NCI-H146 treated with DMSO at 0.1 percent for 48 hours (cell line): Measurements from ENCODE around the gene IL25.
A peak's percentile ranks its signal among the peaks of the same experiment; 100 is the strongest.

ENCODE experiments used
- DNase-seq: peaks from one replicate; lab custom pipeline; 2025; ENCODE audit not compliant: unreplicated experiment; lab: John Stamatoyannopoulos, UW

Gene IL25

DNA sequence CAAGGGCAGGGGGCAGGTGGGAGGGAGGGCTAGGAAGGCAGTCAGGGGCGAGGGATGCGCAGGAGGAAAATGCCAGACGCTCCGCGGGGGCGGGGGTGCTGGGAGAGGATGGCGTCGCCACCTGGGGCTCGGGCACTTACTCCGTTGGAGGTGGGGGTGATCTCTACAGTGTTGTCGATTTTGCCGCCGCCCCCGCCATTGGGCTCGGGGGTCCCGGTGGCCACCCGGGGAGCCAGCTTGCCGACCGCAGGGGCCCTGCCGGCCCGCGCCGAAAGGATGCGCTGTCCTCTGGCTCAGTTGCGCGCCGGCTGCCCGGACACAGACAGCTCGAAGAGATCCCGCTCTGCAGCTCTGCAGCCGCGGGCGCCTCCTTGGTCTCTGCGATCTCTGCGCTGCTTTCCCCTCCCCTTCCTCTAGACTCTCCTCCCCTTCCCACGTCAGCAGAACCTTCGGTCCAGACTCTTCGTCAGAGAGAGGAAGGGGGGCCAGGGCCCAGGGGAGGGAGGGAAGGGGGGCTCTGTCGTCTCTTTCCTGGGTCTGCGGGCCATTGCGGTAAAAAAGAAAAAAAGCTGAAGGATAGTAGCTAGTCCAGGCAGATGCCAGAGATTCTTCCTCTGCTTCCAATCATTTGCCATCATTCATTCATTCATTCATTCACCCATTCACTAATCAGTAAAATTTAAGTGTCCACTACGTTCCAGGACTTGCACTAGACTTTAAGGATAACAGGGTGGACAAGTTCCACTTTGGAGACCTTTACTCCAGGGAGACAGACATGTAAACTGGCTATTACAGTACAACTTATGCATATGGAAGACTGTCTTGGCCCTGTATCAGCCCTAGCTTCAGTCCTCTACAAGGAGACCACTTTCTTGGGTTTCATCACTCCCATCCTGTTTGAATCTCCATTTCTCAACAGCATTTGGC lies 19.8 kb upstream of the IL25 start, which contains the start of gene SLC22A17:
TSS of gene SLC22A17 (minus strand) at position 382 of the 927 bp plus-strand sequence.
- peak; percentile 26 for DNase-seq

DNA sequence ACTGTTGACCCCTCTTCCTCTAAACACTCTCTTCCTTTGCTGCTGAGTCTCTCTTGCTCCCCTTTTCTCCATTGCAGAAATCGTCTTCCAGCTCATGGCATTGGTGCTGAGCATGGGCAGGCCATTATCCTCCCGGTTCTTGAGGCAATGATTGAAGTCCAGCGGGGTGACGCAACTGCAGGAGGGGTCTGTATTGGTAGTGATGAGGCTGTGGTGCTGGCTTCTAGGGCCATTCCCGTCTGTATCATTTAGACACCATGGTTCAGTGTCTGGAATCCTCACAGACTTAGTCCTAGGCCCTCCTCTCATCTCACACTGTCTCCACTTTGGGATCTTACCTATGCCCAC lies 19.2 kb upstream of the IL25 start:
- no peak for DNase-seq

DNA sequence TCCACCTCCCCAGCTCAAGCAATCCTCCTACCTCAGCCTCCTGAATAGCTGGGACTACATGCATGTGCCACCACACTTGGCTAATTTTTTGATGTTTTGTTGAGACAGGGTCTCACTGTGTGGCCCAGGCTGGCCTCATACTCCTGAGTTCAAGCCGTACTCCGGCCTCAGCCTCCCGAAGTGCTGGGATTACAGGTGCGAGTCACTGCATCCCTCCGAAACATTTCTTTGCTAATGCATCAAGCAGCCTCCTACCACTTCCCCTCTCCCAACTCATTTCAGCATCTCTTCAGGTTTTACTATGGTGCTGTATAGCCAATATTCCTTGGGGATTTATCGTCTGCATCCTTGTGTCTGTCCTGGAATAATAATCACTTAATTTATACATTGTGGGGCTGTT lies 17.6 kb upstream of the IL25 start:
- no peak for DNase-seq

DNA sequence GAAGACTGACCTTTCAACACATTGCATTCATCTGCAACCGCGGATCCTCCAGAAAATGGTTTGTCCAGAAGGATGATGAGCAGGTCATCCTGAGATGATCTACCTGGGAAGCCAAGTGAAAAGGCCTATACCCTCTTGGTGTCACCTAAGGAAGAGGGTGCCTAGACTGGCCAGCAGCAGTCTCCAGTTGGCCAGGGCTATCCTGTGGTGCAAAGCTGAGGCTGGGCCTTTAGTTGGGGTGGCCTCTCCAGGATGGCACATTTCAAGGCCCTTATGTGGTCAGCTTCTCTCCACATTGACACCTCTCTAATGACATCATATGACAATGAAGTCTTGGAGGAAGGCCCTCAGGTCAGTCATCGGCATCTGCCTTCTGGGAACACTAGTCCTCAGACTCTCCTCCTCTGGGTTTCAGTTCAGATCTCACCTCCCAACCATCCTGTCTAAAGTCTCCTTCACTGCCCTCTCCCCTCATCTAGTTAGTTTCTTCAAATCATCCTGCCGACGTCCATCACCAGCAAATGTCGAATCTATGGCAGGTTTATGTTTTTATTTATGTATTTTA lies 16.7 kb upstream of the IL25 start:
- DNase-seq: no peak

DNA sequence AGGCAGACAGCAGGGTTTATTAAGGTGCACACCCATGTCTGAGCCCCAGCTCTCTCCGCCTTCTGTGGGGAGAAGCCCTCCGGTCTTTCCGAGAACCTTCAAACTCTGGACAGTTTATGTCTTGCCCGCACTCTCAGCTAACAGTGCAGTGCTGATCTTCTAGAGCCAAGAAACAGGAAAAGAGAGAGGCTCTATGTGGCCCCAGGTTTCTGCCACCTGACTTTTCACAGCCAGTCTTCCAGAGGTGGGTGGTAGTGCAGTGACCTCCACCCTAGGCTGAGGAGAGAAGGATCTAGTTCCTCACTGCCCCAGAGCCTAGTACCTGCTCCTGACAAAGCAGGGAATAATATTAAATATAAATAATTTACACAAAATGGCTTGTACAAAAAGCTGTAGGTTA lies 15.9 kb upstream of the IL25 start:
- DNase-seq: no peak

DNA sequence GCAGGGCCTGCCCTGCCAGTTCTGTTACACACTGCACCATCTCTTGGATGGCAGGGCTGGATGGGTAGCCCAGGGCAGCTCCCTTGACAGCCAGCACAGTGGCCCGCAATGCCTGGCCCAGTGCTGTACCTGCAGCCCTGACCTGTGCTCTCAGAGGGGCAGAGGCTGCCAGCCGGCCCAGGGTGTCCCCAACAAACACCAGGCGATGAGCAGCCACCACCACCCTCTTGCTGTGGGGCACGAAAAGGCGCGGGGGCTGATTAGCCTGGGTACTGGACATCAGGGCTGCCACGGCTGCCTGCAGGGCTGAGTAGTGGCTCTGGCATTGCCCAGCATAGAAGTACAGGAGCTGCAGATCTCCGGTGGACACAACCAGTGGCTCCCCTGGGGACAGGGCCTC lies 15.3 kb upstream of the IL25 start:
- DNase-seq: no peak

DNA sequence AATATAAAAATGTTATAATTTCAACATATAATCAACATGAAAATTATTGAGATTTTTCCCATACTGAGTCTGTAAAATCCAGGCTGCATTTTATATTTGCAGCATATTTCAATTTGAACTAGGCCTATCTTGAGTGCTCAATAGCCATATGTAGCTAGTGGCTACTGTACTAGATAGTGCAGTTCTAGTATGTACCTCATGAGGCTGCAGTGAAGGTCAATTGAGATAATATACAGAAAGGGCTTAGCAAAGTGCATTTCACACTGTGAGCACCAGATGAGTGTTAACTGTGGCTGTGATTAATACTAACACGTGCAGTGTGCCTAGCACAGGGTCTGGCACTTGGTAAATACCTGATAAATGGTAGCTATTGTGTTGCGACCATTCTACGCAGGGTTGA lies 14.6 kb upstream of the IL25 start:
- no peak for DNase-seq

DNA sequence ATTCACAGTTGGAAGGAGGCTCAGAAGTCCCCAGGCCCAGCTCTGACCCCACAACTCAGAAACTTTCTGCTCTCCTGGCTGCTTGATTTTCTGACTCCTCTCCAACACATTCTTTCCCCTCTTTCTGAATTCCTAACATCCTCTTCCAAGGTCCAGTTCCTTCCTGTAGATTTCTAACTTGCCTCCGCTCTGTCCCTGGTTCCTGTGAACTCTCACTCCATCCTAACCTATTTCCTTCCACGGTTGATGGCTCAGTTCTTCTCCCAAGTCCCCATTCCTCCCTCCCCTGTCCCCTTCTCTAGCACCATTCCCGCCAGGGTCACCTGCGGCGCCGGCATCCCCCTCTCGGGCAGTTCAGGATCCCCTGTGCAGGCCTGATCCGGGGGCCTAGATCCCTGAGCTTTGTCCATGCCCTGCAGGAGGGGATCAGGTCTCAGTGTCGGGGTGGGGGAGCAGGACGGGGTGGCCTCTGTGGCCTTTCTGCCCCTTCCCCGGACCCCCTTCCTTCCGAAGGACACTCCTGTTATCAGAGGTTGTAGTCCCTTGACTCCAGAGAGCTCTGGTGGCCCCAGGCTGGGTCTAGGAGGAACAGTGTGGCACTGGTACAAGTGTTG lies 13.9 kb upstream of the IL25 start:
- no peak for DNase-seq

DNA sequence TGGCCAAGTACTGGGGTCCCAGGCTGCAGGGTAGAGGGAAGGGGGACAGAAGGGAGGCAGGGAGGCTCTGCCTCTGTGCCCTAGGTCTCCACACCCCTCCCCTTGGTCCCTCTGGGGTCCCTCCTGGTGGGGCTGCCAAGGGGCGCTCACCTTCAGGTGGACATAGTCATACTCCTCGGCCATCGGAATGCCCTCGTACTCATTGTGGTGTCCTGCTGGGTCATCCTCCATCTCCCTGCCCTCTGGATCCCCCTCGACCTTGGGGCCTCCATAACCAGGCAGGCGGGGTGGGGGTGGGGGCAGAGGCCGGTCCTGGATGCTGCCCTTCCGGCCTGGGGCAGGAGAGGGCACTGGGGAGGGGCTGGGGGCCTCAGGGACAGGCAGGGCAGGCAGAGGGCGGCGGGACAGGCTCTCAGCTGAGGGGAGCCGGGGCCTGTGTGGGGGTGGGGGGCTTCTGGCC lies 13.4 kb upstream of the IL25 start:
- no peak for DNase-seq

DNA sequence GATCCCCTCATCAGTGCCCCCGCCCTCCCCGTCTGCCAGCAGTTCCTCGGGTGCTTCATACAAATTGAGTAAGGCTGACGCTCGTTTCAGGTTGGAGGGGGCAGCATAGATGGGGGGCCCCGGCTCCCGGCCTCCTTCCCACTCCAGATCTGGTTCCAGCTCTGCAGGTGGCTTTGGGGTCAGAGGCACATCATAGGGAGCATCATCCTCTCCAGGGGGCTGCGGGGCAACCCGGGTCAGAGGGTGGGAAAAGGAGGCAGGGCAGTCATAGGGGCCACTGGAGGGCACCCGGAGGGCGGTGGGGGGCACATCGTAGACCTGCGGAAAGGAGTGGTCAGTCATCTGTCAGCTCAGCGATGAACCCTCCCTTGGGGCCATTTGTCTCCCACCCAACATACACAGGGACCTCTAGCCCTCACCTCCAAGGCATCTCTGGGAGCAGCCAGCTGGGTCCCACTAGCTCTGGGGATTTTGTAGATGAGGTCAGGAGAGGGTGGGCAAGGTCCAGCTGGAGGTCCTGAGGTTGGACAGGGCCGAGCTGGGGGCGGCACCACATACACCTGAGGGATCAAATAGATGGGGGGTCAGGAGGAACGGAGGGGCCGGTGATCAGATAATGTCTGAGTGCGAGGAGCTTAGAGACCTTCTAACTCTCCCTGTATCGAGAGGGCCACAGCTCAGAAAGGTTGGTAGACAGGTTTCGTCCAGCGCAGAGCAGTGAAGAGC lies 12.7 kb upstream of the IL25 start:
- DNase-seq: no peak

DNA sequence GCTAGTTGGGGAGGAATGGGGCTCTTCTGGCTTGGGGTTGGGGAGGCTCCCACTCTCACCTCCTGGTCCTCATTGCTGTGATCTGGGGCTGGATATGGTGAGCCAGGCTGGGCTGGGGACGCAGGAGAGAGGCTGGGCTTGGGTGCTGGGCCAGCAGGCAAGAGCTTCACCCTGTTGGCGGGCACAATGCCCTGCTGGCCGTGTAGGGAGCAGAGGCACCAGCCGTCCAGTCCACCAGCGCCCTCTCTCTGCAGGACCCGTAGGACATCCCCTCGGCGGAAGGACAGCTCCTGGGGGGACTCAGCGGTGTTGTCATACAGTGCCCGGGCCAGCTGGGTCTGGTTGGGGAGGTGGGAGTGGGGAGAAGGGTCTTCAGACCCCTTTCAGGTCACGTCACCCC lies 12.1 kb upstream of the IL25 start:
- no peak for DNase-seq

DNA sequence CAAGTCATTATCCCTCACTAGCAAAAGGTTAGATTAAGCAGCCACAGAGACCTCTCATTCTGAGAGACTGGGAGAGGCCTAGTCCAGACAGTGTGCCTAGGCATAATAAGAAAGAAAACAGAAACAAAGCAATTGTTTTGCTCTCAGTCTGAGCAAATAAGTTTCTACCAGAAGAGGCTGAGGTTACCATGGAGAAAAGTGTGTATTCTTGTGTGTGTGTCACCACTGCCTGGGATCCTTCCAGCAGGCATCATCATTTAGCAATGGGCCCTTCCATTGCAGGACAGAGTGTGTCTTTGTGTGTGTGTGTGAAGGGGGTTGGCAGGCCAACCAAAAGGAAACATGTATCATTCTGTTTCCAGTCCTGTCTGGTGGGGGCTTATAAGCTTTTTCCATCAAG lies 11.3 kb upstream of the IL25 start:
- DNase-seq: no peak

DNA sequence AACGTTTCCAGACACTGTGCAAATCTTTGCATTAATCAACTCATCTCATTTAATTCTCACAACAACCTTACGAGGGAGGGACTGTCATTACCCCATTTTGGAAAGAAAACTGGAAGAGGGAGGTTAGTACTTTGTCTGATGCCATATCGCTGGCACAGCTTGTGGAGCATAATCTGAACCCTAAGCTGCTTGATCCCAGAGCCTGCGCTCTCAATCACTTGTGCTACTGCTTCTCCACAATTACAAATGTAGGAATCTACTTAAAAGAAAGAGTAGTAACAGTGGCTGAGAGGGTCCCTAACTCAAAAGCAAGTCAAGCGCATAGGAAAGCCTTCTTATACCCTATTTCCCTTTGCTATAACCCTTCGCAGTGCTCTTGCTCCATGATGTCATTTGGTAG lies 10.8 kb upstream of the IL25 start:
- no peak for DNase-seq

DNA sequence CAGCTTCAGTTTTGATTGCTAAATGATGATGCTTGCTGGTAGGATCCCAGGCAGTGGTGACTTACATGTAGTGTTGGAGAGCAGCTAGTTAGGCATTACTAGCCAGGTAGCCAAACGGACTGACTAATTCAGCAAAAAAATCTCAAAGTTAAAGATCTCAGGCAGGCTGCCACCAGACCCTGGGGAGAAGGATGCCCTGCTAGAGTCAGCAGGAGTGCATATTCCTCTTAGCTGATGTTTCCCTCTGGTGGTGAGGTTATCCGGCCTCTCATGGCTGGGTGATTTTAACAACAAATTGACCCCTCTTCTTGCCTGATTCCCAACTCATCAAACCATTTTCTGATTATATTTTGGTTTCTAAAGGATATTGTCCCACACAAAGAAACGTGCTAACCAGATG lies 10.4 kb upstream of the IL25 start:
- DNase-seq: no peak

DNA sequence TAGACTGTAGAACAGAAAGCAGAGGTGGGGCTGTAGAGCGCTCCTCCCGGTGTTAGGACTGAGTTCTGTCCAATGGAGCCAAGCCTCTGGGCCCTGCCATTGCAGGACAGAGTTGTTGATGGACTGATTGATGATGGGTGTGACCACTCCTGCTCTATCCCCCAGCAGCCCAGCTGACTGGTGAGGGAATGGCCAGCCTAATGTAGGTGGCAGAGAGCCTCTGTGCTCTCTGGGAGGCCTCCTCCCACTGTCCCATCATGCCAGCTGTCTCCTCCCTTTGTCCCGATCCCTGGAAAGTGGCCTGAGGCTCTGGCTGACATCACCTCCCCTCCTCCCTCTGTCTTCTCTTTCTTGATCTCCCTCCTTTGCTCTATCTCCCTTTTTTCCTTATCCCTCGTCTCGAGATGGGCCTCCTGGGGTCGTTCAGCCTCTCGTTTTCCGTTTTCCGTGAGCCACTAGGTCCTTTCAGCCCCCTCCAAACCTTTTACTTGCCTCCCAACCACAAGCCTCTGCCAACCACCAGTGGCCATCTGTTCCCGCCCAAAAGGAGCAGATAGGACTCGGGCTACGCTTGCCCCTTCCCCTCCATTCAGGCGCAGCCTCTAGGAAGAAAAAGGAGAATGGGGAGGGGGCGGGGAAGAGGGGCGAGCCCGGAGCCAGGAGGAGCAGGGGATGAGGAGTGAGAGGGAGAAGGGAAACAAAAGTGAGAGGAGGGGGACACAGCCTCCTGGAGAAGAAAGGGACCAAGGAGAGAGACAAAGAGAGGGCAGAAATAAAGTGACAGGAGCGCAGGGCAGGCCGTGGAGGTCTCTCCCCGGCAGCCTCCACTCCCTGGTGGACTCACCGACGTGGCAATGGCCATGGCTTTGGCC lies 8.2 kb upstream of the IL25 start:
- DNase-seq: no peak

DNA sequence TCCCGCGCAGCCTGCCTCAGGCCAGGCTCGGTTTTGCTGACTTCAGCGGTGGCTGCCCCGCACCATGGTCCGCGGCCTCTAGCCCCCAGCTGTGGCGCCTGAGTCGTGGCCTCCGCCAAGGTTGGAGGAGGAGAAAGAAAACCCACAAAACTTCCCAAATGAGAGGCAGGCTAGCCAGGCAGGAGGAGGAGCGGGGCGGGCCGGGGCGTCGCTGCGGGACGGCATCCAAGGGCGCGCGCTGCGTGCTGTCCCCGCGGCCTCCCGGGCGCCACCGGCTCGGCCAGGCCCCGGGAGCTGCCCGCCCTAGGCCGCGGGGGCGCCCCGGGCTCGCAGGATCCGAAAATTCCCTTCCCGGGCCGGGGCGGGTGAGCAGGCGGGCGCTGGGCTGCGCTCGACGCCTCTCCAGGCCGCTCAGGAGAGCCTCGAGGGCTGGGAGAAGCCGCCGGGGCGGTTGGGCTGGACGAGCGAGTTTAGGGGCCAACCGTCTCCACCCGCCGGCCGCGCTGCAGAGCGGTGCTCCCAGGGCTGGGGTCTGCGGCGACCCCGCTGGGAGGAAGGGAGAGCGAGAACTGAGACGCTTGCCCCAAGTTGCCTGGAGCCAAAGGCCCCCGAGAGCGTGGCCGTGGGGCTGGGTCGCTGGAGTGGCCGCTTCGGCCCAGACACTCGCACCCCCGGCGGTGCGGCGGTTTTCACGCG lies 7.4 kb upstream of the IL25 start, which contains the start of gene EFS:
TSS of gene EFS (minus strand) at position 137 of the 696 bp plus-strand sequence. CDS start 147 bp downstream, outside the sequence.
- DNase-seq: no peak

DNA sequence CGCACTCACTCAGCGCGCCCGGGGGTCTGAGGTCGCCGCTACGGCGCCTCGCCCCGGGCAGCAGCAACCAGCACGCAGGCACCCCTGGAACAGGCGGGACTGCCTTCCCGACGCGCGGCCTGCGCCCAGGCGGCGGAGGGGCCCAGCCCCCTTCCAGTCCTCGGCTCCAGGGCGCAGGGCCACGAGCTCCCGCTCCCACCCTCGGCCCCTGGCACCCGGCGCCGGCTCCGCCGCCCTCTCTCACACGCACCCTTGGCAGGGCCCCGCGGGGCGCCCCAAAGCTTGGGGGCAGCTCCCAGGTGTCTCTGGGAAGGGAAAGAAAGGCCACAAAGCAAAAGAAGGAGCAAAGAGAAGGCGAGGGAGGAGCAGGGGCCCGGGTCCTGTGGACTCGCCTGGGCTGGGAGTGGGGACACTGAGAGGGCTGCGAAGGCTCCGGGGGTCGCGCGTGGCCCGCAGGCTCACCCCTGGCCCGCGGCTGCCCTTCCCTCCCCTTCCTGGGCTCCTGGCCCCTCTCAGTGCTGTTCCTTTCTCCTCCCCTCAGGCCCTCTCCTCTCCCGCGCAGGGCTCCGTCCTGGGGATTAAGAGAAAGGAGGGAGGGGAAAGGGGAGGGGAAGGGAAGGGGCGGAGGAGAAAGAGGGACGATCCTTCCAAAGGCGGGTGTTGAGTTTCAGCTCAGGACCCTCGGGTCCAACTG lies 6.7 kb upstream of the IL25 start:
- DNase-seq: no peak

DNA sequence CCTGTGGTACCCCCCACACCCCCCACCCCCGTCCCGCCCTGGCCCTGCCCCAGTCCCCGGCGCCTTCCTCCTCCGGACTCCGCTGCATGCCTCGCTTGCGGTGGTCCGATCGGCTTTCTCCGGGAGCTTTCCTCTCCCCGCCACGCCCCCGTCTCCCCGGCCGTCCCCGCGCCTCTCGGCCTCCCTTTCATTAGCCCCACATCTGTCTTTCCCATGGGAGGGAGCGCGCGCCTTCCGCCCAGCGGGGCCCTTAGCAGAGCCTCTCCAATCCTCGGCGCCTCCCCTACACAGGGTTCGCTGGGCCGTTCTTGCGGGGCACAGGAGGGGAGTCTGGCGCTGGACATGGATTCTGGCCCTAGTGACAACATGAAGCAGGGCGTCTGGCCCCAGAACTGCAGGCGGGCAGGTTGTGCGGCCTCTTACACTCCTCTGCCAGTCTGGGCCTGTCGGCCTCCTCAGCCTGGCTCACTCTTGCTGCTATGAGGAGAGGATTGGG lies 6.1 kb upstream of the IL25 start:
- DNase-seq: no peak

DNA sequence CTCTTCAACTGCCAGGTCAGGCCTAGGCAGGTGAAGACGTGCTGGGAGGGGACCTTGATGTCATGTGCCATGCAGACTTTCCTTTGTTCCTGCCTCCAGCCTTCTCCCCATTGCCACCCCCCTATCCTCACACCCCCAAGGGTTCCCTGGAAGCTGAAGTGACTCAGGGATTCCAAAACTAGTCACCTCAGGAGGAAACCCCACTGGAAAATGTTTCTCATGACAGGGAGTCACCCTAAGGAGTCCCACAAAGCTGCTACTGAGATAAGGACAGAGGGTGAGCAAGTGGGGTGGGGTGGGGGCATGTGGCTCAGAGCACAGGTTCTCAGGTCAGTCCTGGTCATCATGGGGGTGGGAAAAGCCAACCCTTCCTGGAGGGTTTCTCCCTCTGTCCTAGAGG lies 2.4 kb upstream of the IL25 start:
- no peak for DNase-seq
